Small intestine (tissue), 7 donors: ENCODE results near the gene GABRR1. TPM values are rescaled to one million over a fixed set of nuclear protein-coding genes. Genes with fewer than 3 reads are reported as not detected.
"Not testable (repeated sequence)": the region's sequence is repeated elsewhere in the genome, so short reads cannot be mapped to it uniquely, and the experiment has no call there.

Experiments
- DNase-seq, 2 donors: peaks; one replicate each; pipeline versions ENCODE4 v3.0.0 to v3.0.0-alpha.2; 2013
- FAIRE-seq: peaks from 2 replicates; lab custom pipeline; 2012; peaks lifted over from hg19 to GRCh38; lab: Jason Lieb, UNC
- H3K27ac ChIP-seq, 3 donors: one replicate each; pipeline ENCODE4 v1.5.1; 2013; ENCODE audit warnings: low read length in 2 of 3, mild to moderate bottlenecking in 2 of 3, control low read depth in 1 of 3, inconsistent platforms in 1 of 3, low read depth in 1 of 3, moderate library complexity in 1 of 3
- H3K27me3 ChIP-seq, 3 donors: one replicate each; pipeline ENCODE4 v1.6.1; 2013; ENCODE audit warnings: low read length in 3 of 3, inconsistent platforms in 1 of 3; ENCODE audit not compliant: control insufficient read depth in 3 of 3, insufficient read depth in 3 of 3
- H3K36me3 ChIP-seq, 3 donors: one replicate each; pipeline ENCODE4 v1.6.1; 2013; ENCODE audit warnings: low read length in 3 of 3, inconsistent platforms in 1 of 3, low read depth in 1 of 3, mild to moderate bottlenecking in 1 of 3, moderate library complexity in 1 of 3; ENCODE audit not compliant: control insufficient read depth in 3 of 3, insufficient read depth in 2 of 3
- H3K4me1 ChIP-seq, 3 donors: one replicate each; pipeline ENCODE4 v1.6.1; 2013; ENCODE audit warnings: low read length in 2 of 3, inconsistent platforms in 1 of 3, low read depth in 1 of 3, mild to moderate bottlenecking in 1 of 3, moderate library complexity in 1 of 3; ENCODE audit not compliant: control insufficient read depth in 3 of 3, insufficient read depth in 2 of 3
- H3K4me3 ChIP-seq, 3 donors: one replicate each; pipeline ENCODE4 v1.5.1; 2013; ENCODE audit warnings: low read length in 3 of 3, control low read depth in 1 of 3, inconsistent platforms in 1 of 3, low read depth in 1 of 3, mild to moderate bottlenecking in 1 of 3, moderate library complexity in 1 of 3
- H3K9me3 ChIP-seq, 2 donors: one replicate each; pipeline ENCODE4 v1.6.1; 2013; ENCODE audit warnings: low read depth in 1 of 2, low read length in 1 of 2; ENCODE audit not compliant: control insufficient read depth in 2 of 2, insufficient read depth in 1 of 2
- WGBS, 3 donors: extraction: QIAGEN DNeasy Blood & Tissue Kit; methylation state at CpG; one replicate each; pipeline ENCODE4 v1.1.7; 2013; 5-methylcytosine and 5-hydroxymethylcytosine counted together
- polyA plus RNA-seq, 4 donors: library from polyadenylated mRNA; stranded (reverse) in 3 of 4; unstranded in 1 of 4; fragments of 200-250 nt in 3 of 4; fragments of 120-200 nt in 1 of 4; gene quantifications; one replicate each; pipeline versions ENCODE4 v1.2.1 to v1.2.3, GENCODE V29; 2013
- donor health status: healthy with polysubstance abuse.
- donor health status: control.
- donor health status: control.
- donor health status: Bipolar disorder and iron deficiency.
- donor health status: healthy.

GABRR1 gene
- polyA plus RNA-seq, 4 donors, result not detected

- WGBS, 3 donors, result 86 to 93% (median 92%) methylated on average over 9 of the region's 9 CpGs
- FAIRE-seq, result no peak
- Histone ChIP-seq H3K36me3 (peaks cover 0 to 2% (median 0%) of the 10 kb centered on the region in 3 donors), H3K4me3 (no peak overlapping the region), H3K9me3 (peaks cover 0 to 15% of the 10 kb centered on the region in 2 donors), H3K4me1 (no peaks in the 10 kb centered on the region), H3K27ac (no peak overlapping the region), H3K27me3 (no peaks in the 10 kb centered on the region)
- no peak for DNase-seq
These were observed 83.2 kb downstream of the GABRR1 start for GRCh38 chr6:89133981-89134380.

GRCh38 chr6:89132057-89132456 lies 85.1 kb downstream of the GABRR1 start:
- FAIRE-seq (no peak), DNase-seq (no peak)
- Histone ChIP-seq H3K9me3 (peaks cover 0 to 27% of the 10 kb centered on the region in 2 donors), H3K27me3 (no peaks in the 10 kb centered on the region), H3K27ac (no peak overlapping the region), H3K36me3 (peaks cover 0 to 2% (median 0%) of the 10 kb centered on the region in 3 donors), H3K4me1 (no peaks in the 10 kb centered on the region), H3K4me3 (no peak overlapping the region)
- WGBS, 3 donors, result 79 to 90% (median 86%) methylated on average over 2 of the region's 2 CpGs

GRCh38 chr6:89131599-89131998 lies 85.6 kb downstream of the GABRR1 start:
- no peak overlapping the region for H3K27ac ChIP-seq
- DNase-seq (no peak), FAIRE-seq (no peak)
- H3K9me3 ChIP-seq, result peaks cover 0 to 27% of the 10 kb centered on the region in 2 donors
- 90 to 94% (median 93%) methylated on average over 3 of the region's 3 CpGs for WGBS, 3 donors
- H3K36me3 ChIP-seq, result peaks cover 0 to 2% (median 0%) of the 10 kb centered on the region in 3 donors
- no peak overlapping the region for H3K4me3 ChIP-seq
- H3K4me1 ChIP-seq, result no peaks in the 10 kb centered on the region
- no peaks in the 10 kb centered on the region for H3K27me3 ChIP-seq

- H3K4me1 ChIP-seq, H3K4me3 ChIP-seq, FAIRE-seq, H3K27ac ChIP-seq, H3K27me3 ChIP-seq, DNase-seq, H3K36me3 ChIP-seq: not testable (repeated sequence)
- H3K9me3 ChIP-seq, result peaks cover 0 to 18% of the 10 kb centered on the region in 2 donors
- 48 to 71% (median 64%) methylated on average over 2 of the region's 2 CpGs for WGBS, 3 donors
These were observed 88.9 kb downstream of the GABRR1 start for GRCh38 chr6:89128256-89128671.

Other genes with a start within 250 kb of the GABRR1 start
- gene PNRC1, start 136.6 kb downstream of the GABRR1 start, polyA plus RNA-seq, result 10 to 100 TPM; 30.2 to 72.3 (median 34.8) TPM
- gene SRSF12, start 99.3 kb downstream of the GABRR1 start, polyA plus RNA-seq, result 1 to 10 TPM in 1 of 4 donors, under 1 TPM in 1, not detected in 2; 0.15 to 1.3 TPM
- gene PM20D2, start 71.3 kb downstream of the GABRR1 start, polyA plus RNA-seq, result 10 to 100 TPM in 2 of 4 donors, 1 to 10 TPM in 2; 2.4 to 31.3 (median 7.6) TPM
- under 1 TPM; 0.21 to 0.81 (median 0.50) TPM for gene GABRR2, start 97.9 kb upstream of the GABRR1 start, polyA plus RNA-seq
- gene UBE2J1, start 135.4 kb upstream of the GABRR1 start, polyA plus RNA-seq, result 10 to 100 TPM; 34.1 to 65.1 (median 40.2) TPM
- 10 to 100 TPM in 1 of 4 donors, 1 to 10 TPM in 2, under 1 TPM in 1; 0.67 to 63.9 (median 2.6) TPM for gene RRAGD, start 194.9 kb upstream of the GABRR1 start, polyA plus RNA-seq
- gene ANKRD6, start 215.8 kb upstream of the GABRR1 start, polyA plus RNA-seq, result 1 to 10 TPM in 3 of 4 donors, under 1 TPM in 1; 0.89 to 7.9 (median 1.8) TPM